Suppressor macrophage treated with lipopolysaccharide for 1 hour (primary cell): ENCODE data around the gene CCDC88A.
"Not testable (repeated sequence)": the region's sequence is repeated elsewhere in the genome, so short reads cannot be mapped to it uniquely, and the experiment has no call there.

Experiments used
- DNase-seq, 3 donors: peaks; one replicate each; pipeline ENCODE4 v3.0.0-alpha.2; 2020 to 2022

The CCDC88A gene

DNA sequence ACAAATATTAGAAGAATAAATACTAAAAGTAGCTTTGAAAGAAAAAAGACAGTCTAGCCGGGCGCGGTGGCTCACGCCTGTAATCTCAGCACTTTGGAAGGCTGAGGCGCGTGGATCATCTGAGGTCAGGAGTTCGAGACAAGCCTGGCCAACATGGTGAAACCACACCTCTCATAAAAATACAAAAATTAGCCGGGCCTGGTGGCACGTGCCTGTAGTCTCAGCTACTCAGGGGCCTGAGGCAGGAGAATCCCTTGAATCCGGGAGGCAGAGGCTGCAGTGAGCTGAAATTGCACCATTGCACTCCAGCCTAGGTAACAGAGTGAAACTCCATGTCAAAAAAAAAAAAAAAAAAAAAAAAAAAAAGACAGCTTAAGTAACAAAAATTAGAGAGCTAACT, 34.1 kb downstream of the CCDC88A start:
- DNase-seq = not testable (repeated sequence)

DNA sequence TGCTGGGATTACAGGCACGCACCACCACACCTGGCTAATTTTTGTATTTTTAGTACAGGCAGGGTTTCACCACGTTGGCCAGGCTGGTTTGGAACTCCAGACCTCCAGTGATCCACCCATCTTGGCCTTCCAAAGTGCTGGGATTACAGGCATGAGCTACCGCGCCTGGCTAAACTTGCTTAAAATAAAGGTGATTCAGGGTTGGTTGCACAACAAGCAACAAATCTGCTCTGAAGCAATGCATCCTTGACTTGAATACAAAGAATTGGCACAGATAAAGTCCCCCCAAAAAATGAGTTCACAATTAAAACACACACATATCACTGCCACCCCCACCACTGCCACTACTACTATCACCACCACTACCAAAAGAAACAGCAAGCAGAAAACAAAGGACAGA, 34.9 kb downstream of the CCDC88A start:
- no peak for DNase-seq

DNA sequence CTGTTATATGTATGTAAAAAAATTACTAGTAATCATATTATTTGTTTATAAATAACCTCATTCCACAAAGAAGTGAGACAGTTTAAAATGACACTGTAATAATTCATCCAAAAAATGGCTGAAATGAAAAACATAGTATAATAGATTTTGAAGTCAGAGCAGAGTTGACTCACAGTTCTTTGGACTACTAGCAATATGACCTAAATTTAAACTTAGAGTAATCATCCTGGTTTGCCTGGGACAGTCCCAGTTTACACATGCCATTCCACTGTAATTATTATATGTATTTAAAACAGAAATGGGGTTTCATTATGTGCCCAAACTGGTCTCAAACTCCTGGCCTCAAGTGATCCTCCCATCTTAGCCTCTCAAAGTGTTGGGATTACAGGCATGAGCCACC, 48.3 kb downstream of the CCDC88A start:
- DNase-seq = peak; percentile 28 to 64 (median 58)

DNA sequence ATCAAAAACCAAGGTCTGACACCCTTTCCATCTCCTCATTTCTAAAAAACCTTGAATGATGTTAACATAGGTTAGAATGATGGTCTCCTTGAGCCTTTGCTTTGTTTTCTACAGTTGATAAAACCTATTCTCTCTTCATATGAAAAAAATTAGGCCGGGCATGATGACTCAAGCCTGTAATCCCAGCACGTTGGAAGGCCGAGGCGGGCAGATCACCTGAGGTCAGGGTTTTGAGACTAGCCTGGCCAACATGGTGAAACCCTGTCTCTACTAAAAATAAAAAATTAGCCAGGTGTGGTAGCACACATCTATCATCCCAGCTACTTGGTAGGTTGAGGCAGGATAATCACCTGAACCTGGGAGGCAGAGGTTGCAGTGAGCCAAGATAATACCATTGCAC, 49.4 kb downstream of the CCDC88A start:
- DNase-seq = no peak

DNA sequence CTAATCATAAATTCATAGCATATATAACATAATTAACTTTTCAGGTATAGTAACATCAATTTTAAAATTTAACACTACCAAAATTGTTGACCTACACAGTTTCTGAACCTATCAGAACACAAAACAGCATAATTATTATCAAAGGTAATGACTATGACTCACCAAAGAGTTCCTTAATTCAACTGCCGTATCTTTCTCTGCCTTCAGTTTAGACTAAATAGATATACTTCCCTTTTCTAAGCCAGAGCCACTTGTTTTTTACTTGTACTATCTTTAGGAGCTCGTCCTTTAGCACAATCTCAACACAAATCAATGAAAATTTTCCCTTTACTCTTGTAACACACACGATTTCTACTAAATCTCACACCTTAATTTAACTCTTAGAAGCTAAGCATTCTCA, 54.4 kb downstream of the CCDC88A start:
- peak; percentile 49 to 69 (median 68) for DNase-seq

DNA sequence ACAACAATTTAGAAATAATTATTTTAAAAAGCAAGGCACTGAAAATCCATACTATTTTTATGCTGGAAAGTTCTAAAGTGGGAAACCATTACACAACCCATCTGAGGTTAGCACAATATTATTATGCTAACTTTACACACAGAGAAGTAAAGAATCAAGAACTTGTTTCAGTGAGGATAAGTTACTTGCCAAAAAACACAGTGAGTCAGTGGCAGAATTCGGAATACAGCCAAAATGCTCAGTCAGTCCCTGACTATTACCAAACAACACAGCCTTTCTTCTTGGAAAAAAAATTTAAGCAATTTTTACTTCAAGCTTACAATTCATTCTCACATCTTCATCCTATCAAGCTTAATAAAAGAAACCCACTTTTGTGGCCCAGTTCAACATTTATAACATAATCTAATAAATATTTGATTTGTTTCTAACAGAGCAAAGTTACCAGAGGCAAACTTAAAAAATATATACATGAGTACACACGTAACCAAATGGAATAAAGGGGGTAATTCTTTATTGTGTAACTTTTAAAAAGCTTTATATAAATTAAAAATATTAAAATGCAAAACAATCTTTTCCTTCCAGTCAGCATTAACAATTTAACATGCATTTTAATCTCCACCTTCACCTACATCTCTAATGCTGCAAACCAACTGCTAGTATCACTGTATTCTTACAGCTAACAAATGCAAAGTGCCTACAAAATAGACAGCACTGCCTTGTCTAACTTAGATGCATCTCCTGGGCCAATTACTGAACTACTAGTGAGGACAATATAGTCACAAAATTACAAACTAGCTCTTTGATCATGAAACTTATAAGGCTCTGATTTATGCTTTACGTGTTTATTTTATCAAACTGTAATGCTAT, 55.2 kb downstream of the CCDC88A start:
- DNase-seq = peak; percentile 69 to 86 (median 83)

DNA sequence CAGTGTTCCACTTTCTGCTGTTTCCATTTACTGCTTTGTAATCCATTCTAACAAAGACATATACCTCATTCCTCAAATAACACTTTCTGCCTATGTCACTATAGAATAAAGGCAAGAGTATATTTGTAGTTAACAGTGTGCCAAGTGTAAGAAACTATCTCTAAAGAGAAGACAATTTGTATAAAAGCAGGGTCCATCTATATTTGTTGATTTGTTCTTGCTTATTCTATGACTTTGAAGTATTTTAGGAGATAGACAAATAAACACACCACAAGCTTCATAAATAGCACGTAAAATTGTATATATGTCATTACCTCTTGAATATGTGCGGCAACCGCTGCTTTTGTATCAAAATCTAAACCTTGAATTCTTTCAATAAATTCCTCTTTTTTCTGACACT, 56.0 kb downstream of the CCDC88A start:
- peak in 1 of 3 donors; percentile 28 for DNase-seq

DNA sequence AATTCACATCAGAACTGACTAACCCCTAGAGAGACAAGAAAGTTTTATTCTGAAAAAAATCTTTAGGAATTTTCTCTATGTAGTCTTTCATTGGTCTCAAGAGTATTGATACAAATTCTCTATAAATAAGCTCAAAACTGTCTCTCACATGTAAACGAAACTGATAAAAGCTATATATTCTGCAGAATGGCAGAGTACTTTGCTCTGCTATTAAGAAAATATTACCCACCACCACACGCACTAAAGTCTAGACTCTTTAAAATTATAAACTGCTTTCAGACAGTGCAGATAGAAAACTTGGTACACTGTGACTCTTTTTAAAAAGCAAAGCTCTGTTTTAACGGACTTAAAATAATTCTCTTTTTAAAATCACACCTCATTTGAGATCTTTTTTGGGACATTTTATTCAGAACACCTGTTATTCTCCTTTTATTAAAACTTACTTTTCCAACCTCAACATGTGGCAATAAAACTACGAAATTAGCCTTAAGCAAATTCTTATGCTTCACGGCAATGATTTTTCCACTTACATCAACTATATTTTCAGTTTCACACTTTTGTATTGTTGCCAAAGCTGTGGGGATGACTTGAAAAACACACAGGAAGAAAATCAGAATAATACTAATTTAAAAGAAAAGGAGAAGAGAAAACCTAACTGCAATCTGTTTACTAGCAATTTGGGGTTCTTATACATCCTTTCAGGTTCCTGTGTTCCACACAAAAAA, 58.0 kb downstream of the CCDC88A start:
- no peak for DNase-seq

DNA sequence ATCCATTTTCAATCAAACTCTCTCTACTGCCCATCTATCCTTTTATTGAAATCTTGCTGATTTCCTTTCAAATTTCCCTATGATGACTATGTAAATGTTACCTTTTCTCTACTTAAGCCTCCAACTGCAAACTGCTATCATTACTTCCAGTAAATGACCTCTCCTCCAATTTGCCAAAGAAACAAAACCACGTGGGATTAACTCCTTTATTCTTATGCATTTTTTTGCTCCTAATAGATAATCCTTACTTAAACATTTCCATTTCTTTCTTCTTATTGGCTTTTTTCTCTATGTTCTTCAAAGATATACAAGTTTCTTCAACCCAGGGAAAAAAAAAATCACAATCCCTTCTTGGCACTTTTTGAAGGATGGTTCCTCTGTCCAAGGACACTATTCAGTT, 61.2 kb downstream of the CCDC88A start:
- DNase-seq = peak in 1 of 3 donors; percentile 45

DNA sequence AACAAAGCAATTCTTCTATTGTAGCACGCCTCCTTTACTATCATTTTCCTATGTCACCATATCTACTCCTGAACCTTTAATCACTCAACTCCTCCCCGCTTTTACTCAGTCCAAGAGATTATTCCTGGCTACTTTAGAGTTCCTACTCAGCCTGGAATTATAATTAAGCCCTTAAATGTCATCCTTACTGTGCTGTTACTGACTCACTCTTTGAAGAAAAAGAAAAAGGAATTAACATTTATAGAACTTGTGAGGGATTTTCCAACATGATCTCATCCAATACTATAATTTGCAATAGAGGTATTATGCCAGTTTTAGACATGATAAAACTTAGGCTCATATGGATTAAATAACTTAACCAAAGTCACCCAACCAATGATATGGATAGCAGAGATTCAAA, 61.7 kb downstream of the CCDC88A start:
- peak; percentile 56 to 92 (median 90) for DNase-seq

DNA sequence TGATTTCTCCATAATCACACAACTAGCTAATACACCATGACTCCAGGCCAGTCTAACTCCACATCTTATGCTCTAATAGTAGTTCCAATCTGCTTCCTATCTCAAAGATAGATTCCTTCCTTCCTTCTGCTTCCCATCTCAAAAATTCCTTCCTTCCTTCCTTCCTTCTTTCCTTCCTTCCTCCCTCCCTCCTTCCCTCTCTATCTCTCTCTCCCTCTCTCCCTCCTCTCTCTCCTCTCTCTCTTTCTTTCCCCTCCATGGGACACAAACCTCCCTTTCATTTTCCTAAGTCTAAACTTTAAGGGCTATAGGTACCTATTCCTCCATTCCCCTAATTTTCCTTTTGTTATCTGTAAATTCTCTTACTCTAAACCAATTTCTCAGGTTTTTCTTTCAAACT, 62.5 kb downstream of the CCDC88A start:
- DNase-seq = no peak

DNA sequence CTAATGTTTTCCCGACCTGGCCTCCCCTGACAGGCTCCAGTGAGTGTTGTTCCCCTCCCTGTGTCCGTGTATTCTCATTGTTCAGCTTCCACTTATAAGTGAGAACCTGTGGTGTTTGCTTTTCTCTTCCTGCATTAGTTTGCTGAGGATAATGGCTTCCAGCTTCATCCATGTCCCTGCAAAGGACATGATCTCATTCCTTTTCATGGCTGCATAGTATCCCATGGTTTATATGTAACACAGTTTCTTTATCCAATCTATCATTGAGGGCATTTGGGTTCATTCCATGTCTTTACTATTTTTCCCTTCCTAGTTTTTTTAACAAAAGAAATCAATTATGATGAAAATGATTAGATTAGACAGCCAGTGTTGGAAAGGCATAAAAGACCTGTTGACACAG, 63.5 kb downstream of the CCDC88A start:
- not testable (repeated sequence) for DNase-seq

DNA sequence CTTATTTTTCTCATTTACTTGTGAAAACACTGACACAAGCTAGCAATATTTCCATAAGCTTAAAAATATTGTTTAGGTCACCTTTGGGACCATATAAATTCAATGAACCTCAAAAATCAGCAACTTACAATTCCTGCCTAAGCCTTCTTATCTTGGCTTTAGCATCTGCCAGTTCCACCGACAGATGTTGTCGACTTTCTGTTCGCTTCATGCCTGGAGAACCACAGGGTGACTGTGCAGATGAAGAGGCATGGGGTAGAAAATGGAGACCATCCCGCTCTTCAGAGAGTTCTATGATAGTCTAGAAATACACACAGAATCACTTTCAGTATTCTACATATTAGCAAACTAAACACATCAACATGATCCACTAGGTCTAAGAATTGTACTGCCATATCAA, 64.2 kb downstream of the CCDC88A start:
- no peak for DNase-seq

DNA sequence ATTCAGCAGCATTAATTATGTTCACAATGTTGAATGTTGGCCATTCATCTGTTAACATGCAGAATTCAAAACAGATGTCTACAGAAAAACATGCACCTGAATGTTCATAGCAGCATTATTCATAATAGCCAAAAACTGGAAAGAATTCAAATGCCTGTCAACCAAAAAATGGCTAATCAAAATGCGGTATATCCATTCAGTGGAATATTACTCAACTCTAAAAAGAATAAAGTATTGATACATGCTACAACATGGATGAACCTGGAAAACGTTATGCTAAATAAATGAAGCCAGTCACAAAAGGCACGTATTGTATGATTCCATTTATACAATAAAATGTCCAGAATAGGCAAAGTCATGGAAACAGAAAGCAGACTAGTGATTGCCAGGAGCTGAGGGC, 68.0 kb downstream of the CCDC88A start:
- DNase-seq = no peak

DNA sequence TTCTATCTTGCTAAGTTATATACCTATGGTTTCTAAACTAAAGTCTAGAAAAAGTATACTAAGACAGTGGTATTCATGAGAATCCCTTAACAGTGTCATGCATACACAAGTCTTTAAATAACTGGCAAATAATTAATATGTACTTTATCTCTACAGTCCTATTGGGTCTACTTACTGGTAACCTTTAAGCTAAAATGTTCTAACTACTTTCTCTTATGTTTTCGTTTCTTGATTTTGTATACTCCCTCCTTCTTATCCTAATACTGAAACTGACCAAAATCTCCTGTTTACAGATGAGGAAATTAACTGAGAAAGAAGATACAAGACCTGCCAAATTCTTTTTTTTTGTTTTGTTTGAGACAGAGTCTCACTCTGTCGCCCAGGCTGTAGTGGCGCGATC, 74.6 kb downstream of the CCDC88A start:
- DNase-seq = no peak

DNA sequence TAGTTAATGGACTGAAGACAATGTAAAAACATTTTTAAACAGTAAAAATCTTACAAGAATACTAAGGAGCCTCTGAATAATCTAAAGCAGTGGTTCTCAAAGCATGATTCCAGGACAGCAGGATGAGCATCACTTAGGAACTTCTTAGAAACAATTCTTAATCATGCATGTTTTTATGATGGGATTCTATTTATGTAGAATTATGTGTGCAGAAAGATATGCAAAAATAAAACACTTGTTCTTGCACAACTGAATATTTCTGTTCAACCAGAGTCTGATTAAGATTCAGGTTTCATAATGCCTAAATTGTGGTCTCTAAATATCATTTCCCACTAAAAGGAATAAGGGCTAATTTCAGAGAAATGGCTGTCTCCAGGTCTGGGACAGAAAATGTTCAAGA, 81.4 kb downstream of the CCDC88A start:
- no peak for DNase-seq

DNA sequence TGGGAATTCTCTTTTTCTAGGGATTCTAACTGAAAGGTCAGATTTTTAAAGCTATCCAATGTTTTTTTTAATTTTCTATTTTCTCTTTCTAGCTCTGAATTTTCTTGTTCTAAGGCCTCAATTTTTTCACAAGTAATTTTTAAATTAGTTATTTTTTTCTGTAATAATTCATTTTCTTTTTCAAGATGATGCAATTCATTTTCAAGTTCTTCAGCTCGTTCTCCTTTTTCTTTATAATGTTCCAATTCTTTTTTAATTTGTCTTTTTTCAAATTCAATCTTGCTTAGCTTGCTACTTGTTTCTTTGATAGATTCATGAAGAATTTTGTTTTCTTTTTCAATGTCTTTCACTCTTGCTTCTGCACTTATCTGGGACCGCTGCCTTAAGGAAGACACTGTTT, 84.9 kb downstream of the CCDC88A start:
- no peak for DNase-seq

DNA sequence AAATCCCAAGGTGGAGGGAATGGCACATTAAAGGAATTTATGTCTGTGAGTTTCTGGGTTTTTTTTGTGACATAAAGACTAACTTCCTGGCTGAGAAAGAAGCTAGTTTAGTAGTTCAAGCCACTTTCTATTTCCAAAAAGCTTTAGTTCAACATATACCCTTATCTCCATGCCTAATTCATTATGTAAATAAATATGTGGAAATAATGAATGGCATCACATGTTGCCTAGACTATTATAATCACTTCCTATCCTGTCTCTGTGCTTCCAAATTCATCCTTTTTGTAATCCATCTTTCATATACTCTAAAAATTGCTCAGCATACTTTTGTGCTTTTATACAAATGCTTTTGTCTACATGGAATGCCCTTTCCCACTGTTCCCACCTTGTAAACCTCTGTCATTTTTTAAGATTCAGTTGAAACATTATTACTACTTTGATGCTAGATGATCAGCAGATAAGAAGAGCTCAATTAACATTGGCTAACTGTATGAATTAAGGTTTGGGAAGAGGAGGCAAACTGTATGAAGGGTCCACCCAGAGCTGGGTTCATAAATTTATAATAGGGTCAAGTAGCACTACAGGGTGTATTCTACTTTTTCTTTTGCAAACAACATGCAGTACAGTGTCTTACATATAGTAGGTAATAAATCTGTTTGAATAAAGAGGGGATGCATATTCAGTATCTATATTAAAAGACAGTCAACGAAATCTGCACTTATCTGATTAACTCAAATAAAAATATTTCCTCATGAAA, 88.9 kb downstream of the CCDC88A start:
- no peak for DNase-seq

DNA sequence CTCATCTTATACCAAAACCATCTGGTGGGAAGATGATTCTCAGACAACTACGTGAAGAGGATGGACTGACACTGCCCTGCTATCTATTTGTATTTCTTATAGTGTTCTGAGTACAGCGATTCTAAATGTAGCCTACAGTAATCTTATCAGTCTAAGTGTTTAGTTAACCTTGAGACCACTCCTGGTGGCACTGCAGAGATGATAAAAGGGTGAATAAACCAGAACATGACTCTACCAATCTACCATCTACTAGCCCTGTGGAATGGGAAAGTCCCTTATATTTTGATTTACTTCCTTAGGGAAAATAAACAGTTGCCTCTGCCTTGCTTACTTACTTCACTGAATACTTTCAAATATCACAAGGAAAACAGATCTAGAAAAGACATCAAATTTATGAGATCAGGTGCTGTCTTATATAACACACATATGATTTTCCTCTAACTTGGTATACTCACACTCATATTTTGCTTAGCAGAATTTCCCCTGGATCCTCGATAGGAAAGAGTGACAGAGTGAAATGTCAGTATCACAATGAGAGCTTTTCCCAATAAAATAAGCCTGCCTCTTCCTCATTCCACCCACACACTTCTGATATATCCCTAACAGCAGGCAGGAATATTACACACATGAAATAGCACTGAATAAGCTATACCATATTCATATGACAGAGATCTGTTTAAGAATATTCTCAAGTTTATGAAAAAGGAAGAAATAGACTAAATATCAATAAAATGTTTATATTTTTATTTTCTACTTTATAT, 92.0 kb downstream of the CCDC88A start:
- no peak for DNase-seq

DNA sequence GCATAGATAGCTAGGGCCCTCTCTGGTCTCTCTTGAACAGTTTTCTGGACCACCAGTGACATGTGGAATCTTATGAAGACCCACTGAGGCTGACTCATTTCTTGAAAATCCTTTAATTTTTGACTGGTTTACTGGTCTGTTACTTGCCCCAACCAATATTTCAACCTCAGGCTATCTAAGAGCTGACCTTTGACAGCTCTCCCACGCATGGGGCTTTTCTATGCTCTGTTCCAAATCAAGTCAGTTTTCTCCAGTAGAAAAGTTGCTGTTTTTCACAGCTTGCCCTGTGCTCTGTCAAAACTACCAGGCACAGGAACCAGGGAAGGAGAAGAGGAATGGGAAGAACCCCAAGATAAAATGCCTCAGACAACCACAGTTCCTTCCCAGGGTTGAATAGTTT, 104.7 kb downstream of the CCDC88A start:
- DNase-seq = peak in 1 of 3 donors; percentile 3

DNA sequence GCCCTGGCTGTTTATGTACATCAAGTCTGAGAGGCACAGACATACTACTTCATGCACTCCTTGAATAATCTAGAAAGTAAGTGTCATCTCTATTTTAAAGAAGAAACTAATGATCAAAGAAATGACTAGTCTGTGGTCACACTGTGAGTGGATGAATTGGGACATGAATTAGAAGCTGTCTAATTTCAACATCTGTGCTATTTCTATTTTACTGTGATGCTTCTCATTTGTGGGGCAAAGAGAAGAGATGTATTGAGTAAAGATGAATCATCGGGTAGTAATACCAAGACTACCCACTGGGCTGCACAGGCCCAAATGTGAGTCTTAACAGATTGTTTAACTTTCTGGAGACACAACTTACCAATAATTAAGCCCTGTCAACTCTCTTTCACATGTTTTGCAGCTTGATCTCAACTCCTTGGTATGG, 108.2 kb downstream of the CCDC88A start:
- peak; percentile 59 to 90 (median 86) for DNase-seq

DNA sequence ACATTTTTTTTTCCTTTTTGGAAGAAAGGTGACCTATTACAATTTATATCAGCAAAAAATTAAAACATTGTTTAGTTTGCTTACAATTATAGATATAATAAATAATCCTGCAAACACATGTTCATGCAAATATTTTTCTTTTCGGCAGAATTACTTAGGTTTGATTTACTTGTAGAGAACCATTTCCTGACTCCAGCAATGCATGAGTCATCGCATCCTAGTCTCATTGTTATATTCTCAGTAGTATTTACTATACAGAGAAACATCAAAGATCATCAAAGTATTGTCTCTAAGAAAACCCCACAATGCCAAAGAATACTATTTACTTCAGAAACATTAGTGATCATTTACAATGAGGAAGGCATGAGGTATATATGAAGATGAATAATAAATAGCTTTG, 110.2 kb downstream of the CCDC88A start:
- DNase-seq = peak in 2 of 3 donors; percentile 9 to 37

DNA sequence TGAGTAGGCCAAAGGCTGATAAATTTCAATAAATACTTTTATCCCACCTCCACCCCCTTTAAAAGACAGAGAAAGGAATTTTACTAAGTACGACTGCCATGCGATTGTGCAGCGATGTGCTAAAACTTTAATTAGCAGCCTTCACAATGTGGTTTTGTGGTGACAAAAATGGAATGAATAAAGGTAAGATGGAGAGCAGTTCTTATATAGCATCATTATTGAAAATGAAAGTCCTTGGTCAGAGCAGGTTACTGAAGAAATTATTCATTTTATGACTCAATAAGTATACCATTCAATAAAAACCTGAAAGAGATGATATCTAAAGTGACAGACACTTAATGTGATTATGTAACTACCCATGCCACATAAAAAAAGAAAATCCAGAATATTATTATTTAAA, 117.4 kb downstream of the CCDC88A start:
- DNase-seq = no peak
